CD4-positive, alpha-beta T cell treated with Interleukin-2 at 100 ng/mL for 4 hours (primary cell): ENCODE data around the gene AMT.

Experiments
- DNase-seq: peaks from one replicate; pipeline ENCODE4 v3.0.0-alpha.2; 2020; ENCODE audit warnings: low spot score

AMT gene, protein sequence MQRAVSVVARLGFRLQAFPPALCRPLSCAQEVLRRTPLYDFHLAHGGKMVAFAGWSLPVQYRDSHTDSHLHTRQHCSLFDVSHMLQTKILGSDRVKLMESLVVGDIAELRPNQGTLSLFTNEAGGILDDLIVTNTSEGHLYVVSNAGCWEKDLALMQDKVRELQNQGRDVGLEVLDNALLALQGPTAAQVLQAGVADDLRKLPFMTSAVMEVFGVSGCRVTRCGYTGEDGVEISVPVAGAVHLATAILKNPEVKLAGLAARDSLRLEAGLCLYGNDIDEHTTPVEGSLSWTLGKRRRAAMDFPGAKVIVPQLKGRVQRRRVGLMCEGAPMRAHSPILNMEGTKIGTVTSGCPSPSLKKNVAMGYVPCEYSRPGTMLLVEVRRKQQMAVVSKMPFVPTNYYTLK

GRCh38 chr3:49422379-49423248 lies at the start of gene AMT:
TSS of gene AMT (minus strand) at chr3:49422473. CDS start at chr3:49422450, 23 bp downstream.
- DNase-seq = no peak

DNA sequence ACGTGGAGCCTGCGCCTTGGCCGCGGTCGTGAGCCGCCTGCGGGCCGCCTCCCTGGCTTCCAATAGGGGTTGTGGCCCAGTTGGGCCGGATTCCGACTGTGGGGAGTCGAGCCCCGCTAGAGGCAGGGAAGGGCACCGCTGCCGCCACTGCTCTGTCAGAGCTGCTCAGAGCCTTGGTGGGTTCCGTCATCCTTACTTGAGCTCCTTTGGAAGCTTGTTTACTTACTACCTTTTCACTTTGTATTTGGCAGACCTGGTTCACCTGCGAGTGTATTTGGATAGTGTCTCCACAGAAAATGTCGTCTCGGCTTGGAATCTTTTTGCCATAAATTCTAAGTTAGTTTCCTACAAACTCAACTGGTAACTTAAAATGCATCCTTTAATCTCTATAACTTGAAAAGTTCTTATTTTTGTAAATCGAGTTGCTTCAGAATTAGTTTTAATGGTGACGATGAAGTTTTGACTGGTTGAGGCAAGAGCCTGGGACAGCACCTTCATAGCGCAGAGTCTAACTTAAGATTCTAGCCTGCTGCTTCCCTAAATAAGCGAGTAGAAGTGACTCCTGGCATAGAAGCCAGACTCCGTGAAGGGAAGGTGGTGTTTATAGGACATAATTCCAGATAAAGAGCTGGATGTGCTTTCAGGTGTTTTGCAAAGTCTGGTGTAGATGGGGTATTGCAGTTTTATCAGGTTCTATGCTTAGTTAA lies 48.6 kb upstream of the AMT start:
- DNase-seq = no peak

- peak; percentile 94 for DNase-seq
Observed at GRCh38 chr3:49469936-49470713, 47.9 kb upstream of the AMT start, which contains the start of gene DAG1. TSS of gene DAG1 (plus strand) at chr3:49470267. CDS start at chr3:49510535, 40,268 bp downstream.

DNA sequence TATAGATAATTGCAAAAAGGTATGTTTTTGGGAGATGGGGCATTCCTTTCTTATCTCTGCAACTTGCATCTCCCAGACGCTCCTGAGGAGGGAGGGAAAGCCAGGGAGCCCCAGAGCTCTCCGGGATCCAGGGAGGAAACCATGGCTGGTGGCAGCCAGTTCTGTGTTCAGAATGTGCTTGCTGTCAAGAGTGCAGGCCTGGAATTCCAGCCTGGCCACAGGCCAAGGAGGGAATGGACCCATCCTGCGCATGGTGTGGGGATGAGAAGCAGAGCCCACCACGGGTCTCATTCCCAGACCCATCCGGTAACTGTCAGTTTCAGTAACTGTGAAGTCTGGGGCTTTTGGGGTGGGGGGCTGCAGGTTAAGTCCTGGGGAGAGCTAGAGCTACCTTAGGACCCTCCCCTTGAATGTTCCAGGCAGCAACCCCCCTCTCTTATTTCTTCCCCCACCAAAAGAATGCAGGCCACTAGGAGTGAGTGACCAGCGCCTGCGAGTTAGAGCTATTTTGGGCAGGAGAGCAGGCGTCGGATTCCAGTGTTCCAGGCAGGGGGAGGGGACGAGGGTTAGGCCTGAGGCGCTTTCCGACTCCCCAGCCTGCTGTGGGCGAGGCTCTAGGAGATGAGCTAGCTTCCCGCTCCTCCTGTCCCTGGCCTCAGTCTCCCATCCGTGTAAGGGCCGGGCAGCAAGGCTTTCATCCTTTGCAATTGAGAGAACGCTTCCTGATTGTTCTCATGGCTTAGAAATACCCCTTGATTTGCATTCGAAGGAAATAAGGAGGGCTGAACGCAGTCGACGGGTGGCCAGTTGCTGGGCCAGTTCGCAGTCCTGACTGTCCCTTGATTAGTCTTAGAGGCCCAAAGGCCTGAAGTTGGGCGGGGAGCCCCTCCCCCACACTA lies 47.0 kb upstream of the AMT start:
- DNase-seq = no peak

GRCh38 chr3:49466085-49466484 lies 43.8 kb upstream of the AMT start:
- DNase-seq = no peak

DNA sequence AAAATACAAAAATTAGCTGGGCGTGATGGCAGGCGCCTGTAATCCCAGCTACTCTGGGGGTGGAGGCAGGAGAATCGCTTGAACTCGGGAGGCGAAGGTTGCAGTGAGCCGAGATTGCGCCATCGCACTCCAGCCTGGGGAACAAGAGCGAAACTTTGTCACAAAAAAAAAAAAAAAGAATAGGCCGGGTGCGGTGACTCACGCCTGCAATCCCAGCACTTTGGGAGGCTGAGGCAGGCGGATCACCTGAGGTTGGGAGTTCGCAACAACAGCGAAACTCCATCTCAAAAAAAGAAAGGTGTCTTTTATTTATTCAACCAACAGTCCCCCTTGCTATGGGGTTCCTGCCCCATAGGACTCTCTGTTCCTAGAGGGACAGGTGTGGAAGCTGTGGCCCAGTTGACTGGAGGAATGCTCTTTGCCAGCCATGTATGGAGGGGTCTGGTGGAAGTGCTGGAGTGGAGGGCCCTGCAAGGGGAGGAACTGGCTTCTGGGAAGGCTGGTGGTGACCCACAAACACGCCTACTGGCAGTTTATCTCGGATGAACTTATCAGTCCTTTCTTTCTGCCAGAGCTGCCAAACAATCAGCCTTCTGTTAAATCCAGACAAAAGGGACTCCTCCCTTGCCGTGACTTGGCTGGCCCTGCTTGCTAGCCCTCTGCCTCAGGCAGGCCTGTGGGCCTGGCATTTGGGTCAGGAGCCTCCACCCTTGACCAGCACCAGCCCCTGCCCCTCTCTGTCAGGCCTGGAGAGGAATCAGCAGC lies 43.2 kb upstream of the AMT start:
- DNase-seq = no peak

GRCh38 chr3:49462222-49462621 lies 39.9 kb upstream of the AMT start:
- no peak for DNase-seq

GRCh38 chr3:49461443-49462171 lies 39.3 kb upstream of the AMT start:
- DNase-seq = no peak

DNA sequence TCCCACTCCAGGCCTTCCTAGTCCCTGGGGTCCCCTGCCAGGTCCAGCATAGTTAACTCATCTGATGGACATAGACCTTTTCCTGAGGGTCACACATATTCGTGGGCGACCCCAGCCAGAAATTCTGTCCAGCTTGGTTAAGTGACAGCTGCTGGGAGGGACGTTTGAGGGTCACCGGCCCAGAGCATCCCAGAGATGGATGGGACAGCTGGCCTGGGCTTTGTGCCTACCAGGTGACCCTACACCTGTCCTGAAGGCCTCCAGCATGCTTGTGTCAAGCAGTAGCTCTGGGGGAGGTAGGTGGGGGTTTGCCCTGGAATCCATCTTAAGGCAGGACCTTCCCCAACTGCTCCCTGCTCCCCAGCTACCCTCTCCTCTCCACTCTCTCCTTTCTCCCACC lies 38.7 kb upstream of the AMT start:
- no peak for DNase-seq

DNA sequence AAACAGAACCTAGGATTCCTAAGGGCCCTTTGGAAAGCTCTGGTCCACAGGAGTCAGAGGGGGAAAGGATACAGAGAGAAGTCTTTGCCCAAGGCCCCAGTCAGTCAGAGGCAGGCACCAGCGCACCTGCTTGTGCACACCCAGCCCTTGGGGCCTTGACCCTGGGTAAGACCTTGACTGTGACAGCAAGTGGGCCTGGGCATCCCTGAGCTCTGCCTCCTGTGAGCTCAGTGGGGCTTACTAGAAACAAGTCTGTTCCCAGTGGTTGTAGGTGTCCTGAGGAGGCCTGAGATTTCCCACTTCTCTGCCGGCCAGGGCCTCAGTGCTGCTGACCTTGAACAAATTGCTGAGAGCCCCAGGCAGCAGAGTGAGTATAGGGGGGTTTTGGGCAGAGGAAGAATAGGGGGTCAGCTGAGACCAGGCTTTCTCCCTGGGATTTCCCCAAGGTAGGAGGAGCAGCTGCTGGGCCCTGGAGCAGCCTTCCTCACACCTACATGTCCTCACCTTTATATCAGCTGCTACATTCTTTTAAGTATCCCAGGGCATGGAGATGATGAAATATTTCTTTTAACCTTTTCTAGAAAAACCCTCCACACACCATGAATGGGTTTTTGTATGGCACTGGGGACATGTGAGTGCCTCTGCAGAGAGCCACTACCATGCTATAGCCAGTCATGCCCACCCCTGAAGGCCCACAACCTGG lies 38.1 kb upstream of the AMT start:
- no peak for DNase-seq

- no peak for DNase-seq
Observed at GRCh38 chr3:49456466-49456865, 34.2 kb upstream of the AMT start.

- DNase-seq = no peak
Observed at GRCh38 chr3:49454898-49455681, 32.8 kb upstream of the AMT start.

GRCh38 chr3:49454458-49454857 lies 32.2 kb upstream of the AMT start:
- no peak for DNase-seq

GRCh38 chr3:49453621-49454020 lies 31.3 kb upstream of the AMT start:
- no peak for DNase-seq

- DNase-seq = no peak
Observed at GRCh38 chr3:49445391-49445790, 23.1 kb upstream of the AMT start.

DNA sequence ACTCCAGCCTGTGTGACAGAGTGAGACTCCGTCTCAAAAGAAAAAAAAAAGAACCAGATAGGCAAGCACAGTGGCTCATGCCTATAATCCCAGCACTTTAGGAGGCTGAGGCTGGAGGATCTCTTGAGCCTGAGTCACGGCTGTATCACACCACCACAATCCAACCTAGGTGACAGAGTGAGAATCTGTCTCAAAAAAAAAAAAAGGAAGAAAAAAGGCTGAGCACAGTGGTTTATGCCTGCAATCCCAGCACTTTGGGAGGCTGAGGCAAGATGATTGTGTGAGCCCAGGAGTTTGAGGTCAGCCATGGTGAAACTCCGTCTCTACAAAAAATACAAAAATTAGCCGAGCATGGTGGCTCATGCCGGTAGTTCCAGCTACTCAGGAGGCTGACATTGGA lies 12.5 kb upstream of the AMT start:
- DNase-seq = no peak

DNA sequence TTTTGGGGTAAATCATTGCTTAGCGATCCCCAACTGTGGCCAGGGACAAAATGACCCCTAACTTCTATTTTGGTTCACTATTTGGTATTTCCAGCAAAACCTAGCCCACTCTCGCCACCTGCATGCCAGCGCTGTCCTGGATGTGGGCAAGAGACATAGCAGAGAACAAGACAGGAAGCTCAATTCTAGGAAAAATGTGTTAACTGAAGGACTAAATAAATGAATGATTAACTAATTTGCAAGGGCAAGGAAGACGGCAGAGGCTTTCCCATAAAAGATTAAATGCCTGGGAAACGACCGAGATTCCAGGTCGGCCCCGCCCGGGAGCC lies 6.4 kb upstream of the AMT start:
- DNase-seq = peak; percentile 24

DNA sequence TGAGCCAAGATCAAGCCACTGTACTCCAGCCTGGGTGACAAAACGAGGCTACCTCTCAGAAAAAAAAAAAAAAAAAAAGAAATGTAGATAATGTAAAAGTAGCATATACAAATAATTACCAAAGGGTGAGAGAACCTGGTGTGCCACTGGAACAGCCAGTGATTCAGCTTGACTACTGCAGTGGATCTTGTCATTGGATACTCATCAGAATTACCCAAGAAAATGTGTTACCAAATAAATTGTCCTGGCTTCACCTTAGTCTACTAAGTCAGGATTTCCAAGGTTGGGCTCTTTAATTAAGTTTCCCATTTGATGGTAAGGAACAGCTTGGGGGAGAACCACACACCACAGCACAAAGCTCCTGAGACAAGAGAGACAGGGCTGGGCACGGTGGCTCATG lies 5.3 kb upstream of the AMT start:
- DNase-seq = no peak
